ENCODE data around the gene AFAP1. TPM values are rescaled to one million over a fixed set of nuclear protein-coding genes. Genes with fewer than 3 reads are reported as not detected.

AFAP1 gene
- total RNA-seq, 4 donors from 2014 or later = 14.8 to 28.3 (median 19.4) TPM

- TF ChIP-seq CTCF (IDR thresholded peaks at IDR 0.05; ENCODE audit: low read depth) = no peak
Observed at GRCh38 chr4:7822137-7822505, 117.5 kb downstream of the AFAP1 start.

- no peak for TF ChIP-seq CTCF (IDR thresholded peaks at IDR 0.05; ENCODE audit: low read depth)
Observed at GRCh38 chr4:7821245-7822136, 118.2 kb downstream of the AFAP1 start.

GRCh38 chr4:7820031-7820818 is 119.4 kb downstream of the AFAP1 start:
- no peak for TF ChIP-seq CTCF (IDR thresholded peaks at IDR 0.05; ENCODE audit: low read depth)

DNA sequence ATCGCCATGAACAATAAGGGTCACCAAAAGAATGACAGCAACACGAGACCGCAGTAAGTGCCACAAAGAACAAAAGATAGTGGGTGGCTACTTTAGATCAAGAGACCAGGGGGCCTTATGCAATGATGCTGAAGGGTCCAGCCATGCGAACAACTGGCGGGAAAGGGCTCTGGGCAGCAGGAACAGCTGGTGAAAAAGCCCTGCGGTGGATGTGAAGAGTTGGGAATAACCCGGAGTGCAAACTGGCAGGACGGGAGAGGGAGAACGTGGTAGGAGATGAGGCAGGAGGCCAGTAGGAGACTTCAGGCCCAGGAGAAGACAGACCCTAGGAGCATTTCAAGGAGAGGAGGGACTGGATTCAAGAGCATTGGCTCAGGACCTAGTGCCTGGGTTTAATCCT is 120.2 kb downstream of the AFAP1 start:
- TF ChIP-seq CTCF (IDR thresholded peaks at IDR 0.05; ENCODE audit: low read depth) = no peak

GRCh38 chr4:7818399-7818911 is 121.2 kb downstream of the AFAP1 start:
- no peak for TF ChIP-seq CTCF (IDR thresholded peaks at IDR 0.05; ENCODE audit: low read depth)

GRCh38 chr4:7817877-7818398 is 121.7 kb downstream of the AFAP1 start:
- TF ChIP-seq CTCF (IDR thresholded peaks at IDR 0.05; ENCODE audit: low read depth) = no peak

DNA sequence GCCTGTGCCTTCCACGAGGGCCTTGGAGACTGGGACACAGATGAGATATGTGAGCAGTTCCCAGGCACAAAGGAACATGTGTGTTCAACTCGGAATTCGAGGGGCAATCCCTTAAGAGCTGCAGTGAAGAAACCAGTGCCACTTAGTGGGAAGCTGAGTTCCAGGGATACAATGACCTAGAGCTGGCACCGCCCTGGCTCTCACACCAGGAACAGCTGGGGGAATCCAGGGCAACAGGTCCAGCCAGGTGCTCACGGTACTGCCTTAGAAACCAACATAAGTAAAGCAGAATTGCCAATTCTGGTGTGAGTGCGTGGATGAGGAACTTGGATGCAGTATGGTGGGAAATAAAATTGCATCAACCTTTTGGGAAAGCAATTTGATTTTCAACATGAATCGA is 122.9 kb downstream of the AFAP1 start:
- no peak for TF ChIP-seq CTCF (IDR thresholded peaks at IDR 0.05; ENCODE audit: low read depth)
